Measurements from ENCODE around the gene SUMF1.

- TF ChIP-seq CTCF (IDR thresholded peaks at IDR 0.05; ENCODE audit: low read length) = no peak
- TF ChIP-seq EZH2phosphoT487 (IDR thresholded peaks at IDR 0.05; ENCODE audit: low read length) = no peak
- TF ChIP-seq EZH2 (optimal IDR thresholded peaks at IDR 0.05; ENCODE audit: low read depth, low read length) = no peak
Measured at GRCh38 chr3:4511491-4512262, 44.6 kb upstream of the SUMF1 start.
